Pons (tissue), 1 donor: ENCODE data around the gene TENT5D.
A peak's percentile ranks its signal among the peaks of the same experiment; 100 is the strongest.
"Not testable (repeated sequence)": the region's sequence is repeated elsewhere in the genome, so short reads cannot be mapped to it uniquely, and the experiment has no call there.

Experiments used
- DNase-seq: peaks from one replicate; pipeline ENCODE4 v3.0.0-alpha.2; 2016; ENCODE audit warnings: low spot score

Gene TENT5D

DNA sequence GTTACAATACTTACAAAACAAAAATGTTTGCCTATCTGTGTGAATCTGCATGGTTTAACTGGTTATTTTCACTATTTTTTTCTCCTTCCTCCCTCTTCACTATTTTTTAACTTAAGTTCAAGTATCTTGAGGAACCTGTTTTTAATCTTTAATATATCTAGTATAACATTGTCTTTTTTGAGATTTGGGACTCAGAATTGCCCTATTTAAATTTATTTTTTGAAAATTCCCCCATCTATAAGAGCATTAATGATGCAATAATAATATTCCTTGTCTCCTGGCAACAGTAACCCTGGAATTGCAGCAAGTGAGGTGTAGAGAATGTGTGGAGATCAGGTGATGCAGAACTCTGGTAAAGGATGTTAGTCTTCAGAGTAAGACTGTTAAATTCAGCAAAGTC is at the start of gene TENT5D:
Gene TENT5D, plus strand, starts transcription at position 301 of the 400 bp plus-strand sequence. CDS start 22,093 bp downstream, outside the sequence.
- DNase-seq, result no peak

DNA sequence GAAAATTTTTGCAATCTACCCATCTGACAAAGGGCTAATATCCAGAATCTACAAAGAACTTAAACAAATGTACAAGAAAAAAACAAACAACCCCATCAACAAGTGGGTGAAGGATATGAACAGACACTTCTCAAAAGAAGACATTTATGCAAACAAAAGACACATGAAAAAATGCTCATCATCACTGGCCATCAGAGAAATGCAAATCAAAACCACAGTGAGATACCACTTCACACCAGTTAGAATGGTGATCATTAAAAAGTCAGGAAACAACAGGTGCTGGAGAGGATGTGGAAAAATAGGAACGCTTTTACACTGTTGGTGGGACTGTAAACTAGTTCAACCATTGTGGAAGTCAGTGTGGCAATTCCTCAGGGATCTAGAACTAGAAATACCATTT is 34.6 kb upstream of the TENT5D start:
- not testable (repeated sequence) for DNase-seq

DNA sequence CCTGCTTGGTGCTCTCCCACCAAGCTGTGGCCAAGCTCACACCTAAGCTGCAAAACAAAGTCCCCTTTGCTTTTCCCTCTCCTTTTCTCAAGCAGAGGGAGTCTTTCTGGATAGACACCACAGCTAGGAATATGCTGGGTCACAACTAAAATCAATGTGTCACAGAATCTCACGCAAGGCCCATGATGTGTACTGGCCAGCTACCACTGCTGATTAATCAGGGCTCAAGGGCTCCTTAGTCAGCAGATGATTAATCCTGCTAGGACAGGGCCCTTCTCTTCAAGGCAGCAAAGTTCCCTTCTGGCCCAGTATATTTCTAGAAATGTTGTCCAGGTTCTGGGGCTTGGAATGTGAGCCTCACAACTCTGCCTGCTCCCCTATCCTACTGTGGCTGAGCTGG is 32.0 kb upstream of the TENT5D start:
- no peak for DNase-seq

DNA sequence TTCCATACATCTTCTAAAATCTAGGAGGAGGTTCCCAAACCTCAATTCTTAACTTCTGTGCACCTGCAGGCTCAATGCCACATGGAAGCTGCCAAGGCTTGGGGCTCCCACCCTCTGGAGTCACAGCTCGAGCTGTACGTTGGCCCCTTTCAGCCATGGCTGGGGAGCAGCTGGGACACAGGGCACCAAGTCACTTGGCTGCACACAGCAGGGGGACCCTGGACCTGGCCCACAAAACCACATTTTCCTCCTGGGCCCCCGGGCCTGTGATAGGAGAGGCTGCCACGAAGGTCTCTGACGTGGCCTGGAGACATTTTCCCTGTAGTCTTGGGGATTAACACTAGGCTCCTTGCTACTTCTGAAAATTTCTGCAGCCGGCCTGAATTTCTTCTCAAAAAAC is 8.2 kb upstream of the TENT5D start:
- DNase-seq, result no peak

DNA sequence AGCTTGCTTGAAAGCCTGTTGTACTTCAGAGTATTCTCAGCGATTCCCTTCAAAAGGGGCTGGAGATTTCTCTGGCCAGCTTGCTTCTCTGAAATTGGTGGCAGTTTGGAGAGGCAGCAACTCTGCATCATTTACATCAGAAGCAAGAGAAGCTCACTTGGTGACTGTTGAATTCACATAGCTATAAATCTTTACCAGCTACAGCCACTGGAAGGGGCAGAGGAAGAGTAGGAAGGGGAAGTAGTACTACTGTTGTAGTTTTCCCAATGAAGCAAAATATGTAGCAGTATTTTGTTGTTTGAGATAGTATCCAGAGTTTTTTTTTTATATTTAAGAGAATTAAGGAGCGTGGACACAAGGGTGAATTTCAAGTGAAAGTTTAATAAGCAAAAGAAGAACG is 2.8 kb downstream of the TENT5D start:
- DNase-seq, result no peak

DNA sequence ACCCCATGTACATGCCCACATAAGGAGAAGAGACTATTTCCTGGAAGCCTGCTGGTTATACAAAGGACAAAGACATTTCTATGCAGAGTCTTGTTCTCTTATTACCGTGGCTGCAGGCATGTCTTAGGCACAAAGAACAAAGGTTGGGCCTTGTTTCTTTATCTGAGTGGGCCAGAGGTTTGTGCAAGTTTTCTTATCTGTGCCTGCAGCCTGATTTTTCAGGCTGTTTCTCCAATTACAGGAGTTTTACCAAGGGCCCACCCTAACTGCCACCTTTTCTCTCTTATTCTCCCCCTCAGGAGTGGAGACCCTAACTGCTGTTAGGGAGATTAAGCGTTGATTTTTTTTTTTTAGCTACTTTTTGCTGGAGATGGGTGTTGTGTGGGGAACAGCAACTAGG is 3.5 kb downstream of the TENT5D start:
- DNase-seq, result no peak

DNA sequence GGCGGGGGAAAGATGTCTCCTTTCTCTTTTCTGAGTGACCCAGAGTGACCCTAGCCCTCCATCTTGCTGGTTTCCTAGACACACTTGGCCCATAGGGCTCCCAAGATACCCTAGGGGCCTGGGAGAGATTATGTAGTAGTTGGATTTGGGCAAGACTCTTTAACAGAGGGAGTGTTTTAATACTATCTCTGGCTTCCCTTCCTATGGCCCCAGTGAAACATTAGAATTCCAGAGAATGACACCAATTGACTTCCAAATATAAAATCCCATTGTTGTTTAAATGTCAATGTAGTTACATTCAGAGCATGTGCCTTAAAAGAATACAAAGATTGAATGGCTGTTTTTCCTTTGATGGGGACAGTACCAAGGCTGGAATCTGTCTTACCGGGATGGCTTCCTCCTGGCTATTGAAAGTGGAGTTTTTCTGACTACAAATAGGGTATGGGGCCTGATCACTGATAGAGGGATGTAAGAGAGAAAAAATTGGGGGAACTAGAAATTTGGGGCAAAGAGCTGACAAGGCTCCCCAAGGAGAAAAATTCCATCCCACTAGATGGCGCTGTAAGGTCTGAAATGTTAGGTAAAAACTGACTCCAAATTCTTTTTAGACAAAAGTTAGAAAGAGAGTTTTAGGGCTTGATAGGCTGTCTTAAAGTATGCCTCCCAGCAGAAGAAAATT is 10.7 kb downstream of the TENT5D start:
- DNase-seq, result peak; percentile 1

DNA sequence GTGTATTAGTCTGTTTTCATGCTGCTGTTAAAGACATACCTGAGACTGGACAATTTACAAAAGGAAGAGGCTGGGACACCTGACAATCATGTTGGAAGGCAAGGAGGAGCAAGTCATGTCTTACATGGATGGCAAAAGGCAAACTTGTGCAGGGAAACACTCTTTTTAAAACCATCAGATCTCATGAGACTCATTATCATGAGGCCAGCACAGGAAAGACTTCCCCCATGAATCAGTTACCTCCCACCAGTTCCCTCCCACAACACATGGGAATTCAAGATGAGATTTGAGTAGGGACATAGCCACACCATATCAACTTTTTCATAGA is 11.2 kb downstream of the TENT5D start:
- DNase-seq, result no peak

DNA sequence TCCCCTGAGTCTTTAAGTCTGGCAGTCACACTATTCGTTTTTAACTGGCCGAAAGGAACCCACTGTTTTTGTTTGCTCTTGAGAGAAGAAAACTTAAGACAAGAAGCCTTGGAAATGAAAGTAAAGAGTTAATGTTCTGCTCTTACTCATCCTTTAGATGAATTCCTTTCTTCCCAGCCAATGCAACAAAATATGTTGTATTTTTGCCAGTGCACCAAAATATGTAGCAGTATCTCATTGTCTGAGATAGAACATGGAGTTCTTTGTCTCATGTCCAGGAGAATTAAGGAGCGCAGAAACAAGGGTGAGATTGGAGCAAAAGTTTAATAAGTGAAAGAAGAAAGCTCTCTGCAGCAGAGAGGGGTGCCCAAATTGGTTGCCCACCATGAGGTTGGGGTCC is 12.2 kb downstream of the TENT5D start:
- no peak for DNase-seq

DNA sequence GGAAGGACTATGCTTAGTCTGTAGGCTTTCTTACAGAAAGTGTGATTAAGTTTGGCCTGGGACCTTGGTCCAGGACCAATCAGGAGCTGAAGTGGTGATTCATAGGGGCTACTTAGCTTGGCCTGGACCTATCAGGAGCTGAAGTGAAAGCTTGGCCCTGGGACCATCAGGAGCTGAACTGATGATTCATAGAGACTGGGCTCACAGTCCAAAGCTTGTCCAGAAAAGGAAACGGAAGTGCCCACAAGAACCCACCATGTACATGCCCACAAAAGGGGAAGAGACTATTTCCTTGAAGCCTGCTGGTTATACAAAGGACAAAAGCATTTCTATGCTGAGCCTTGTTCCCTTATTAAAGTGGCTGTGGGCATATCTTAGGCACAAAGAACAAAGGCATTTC is 12.6 kb downstream of the TENT5D start:
- no peak for DNase-seq

DNA sequence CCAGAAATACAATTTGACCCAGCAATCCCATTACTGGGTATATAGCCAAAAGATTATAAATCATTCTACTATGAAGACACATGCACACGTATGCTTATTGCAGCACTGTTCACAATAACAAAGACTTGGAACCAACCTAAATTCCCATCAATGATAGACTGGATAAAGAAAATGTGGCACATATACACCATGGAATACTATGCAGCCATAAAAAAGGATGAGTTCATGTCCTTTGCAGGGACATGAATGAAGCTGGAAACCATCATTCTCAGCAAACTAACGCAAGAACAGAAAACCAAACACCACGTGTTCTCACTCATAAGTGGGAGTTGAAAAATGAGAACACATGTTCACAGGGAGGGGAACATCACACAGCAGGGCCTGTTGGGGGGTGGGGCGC is 47.9 kb downstream of the TENT5D start:
- not testable (repeated sequence) for DNase-seq

DNA sequence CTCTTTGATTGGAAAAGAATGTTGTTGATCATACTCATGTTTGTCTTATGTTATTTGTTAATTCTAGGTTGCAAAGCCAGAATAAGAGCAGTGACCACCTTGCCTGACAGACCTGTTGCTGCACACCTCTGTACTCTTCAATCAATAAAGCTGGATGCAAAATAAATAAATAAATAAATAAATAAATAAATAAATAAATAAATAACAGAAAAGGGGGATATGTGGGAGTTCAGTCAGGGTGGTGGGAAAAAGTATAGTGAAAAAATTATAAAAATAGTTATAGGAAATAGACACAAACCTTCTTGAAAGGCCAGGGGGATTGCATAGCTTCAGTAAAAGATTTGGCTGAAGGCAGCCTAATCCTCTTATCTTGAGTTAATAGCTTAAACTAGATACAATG is 51.3 kb downstream of the TENT5D start:
- DNase-seq, result no peak

DNA sequence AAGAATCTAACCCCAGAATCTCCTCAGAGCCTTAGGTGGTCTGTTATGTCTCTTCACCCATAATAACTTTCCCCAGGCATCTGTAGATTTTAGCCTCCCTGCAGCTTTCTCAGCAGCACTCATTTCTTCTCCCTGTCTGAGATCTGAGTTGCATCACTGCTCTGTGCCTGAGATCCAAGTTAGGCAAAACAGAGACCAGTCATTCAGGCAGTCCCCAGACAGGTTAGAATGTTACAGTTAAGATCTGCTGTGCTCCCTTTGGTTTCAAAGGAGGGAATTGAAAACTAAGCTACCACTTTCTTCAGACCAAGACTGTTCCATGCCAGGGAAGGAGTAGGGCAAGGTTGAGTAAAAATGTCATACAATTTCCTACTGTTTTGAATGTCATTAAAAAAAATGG is 65.3 kb downstream of the TENT5D start:
- no peak for DNase-seq

DNA sequence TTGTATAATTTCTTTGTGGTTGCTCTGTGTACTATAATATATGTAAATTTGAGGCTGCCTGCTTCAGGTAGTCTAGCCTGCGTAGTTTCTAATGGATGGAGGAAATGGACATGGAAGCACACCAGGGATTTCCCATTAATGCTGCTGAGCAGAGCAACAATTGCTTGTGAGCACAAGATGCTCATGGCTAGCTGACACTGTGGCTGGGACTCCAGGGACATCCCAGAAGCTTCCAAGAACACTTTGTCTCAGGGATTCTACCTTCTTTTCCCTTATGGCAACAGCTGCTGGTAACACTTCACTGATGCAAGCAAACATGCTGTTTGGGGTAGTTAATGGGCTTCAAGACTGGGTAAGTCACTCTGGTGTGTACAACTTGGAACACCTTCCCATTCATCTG is 66.1 kb downstream of the TENT5D start:
- no peak for DNase-seq

DNA sequence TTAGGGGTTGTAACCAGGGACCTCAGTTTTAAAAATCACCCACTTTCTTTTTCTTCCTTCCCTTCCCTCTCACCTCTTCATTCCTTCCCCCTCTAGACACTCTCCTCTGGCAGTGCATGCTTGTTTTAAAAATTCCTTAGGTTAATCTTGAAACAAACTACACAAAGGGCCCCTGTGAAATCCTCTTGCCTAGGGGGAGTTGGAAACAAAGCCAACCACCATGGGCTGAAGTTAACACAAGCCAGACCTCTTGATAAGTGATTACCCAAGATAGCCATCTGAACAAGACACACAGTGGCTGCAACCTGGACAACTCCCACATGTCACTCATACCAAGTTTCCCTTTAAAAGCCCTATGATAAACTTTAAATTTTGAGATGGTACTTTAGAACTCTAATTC is 68.9 kb downstream of the TENT5D start:
- DNase-seq, result no peak
